Transverse colon (tissue), 4 donors: ENCODE results near the gene TRDN.
"Not testable (repeated sequence)": the region's sequence is repeated elsewhere in the genome, so short reads cannot be mapped to it uniquely, and the experiment has no call there.

ENCODE experiments used
- CTCF ChIP-seq, 5 experiments: fragments of 200-600 bp in 3 of 5; fragments of 450-650 bp in 2 of 5; sonication (generic) in 3 of 5; IDR thresholded peaks; 1 replicate in 2 of 5; 2 replicates in 3 of 5; pipeline ENCODE4 v1.5.1; 2016 to 2017; ENCODE audit warnings: antibody characterized with exemption in 5 of 5, inconsistent platforms in 3 of 5, mild to moderate bottlenecking in 2 of 5, moderate library complexity in 1 of 5
- EP300 ChIP-seq: sonication (generic); formaldehyde crosslinking; IDR thresholded peaks from one replicate; pipeline ENCODE4 v1.6.1; 2017; ENCODE audit warnings: antibody characterized with exemption, low read depth
- POLR2A ChIP-seq: fragments of 450-650 bp; IDR thresholded peaks from one replicate; pipeline ENCODE4 v1.6.1; 2016; ENCODE audit warnings: antibody characterized with exemption, mild to moderate bottlenecking, moderate library complexity
- POLR2AphosphoS5 ChIP-seq, 3 donors: sonication (generic); formaldehyde crosslinking; IDR thresholded peaks; one replicate each; pipeline ENCODE4 v1.6.1; 2016; ENCODE audit warnings: antibody characterized with exemption in 3 of 3

GRCh38 chr6:123559816-123560215 is 76.9 kb downstream of the TRDN start:
- TF ChIP-seq CTCF (IDR thresholded peaks at IDR 0.05); POLR2A; POLR2AphosphoS5 (IDR thresholded peaks at IDR 0.05); EP300: not testable (repeated sequence)
